HL-60 (cell line): ENCODE results near the gene POMC.

Source experiments
- CTCF ChIP-seq: IDR thresholded peaks from one replicate; pipeline ENCODE4 v1.5.1; 2011; ENCODE audit warnings: low read length, control low read depth, inconsistent platforms; ENCODE audit not compliant: insufficient read depth
- REST ChIP-seq: IDR thresholded peaks from 2 replicates; pipeline ENCODE4 v1.6.1; 2012; ENCODE audit warnings: low read depth; ENCODE audit not compliant: insufficient replicate concordance

- TF ChIP-seq CTCF (no peak), REST (no peak)
Measured at GRCh38 chr2:25129901-25130520, 38.4 kb downstream of the POMC start.
